ENCODE results near the gene CCNE1.
"Not testable (repeated sequence)": the region's sequence is repeated elsewhere in the genome, so short reads cannot be mapped to it uniquely, and the experiment has no call there.

Gene CCNE1

DNA sequence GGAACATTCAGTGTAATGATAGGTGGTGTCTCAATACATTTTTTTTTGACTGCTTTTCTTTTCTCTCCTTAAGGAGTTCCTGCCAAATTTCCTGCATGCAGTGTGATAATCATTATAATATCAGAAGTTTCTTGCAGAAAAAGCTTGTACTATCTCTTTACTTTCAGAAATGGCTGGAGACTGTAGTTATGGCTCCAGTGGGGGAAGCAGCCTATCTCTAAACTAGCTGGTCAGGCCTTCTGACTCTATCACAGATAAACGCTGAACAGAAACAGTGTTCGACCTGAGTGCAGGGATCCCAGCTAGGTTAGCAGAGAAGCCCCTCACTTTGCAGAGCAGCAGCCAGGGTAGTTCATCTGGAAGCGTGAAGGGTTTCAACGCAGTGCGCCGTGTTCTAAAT lies 1.9 kb downstream of the CCNE1 start:
- Histone ChIP-seq H3K4me3 (ENCODE audit: control insufficient read depth in 1 of 7, extremely low read depth in 1 of 7, insufficient read depth in 4 of 7, low read depth in 2 of 7, low read length in 6 of 7) (no peak overlapping the region), H3K27ac (ENCODE audit: insufficient read depth in 1 of 2, low read depth in 1 of 2, low read length in 2 of 2, poor library complexity in 1 of 2, severe bottlenecking in 2 of 2) (no peak overlapping the region), H3K9me3 (ENCODE audit: control extremely low read depth in 1 of 5, control insufficient read depth in 4 of 5, insufficient read depth in 2 of 5, low read depth in 1 of 5, low read length in 4 of 5) (no peaks in the 10 kb centered on the region), H3K4me1 (ENCODE audit: control extremely low read depth in 1 of 4, control insufficient read depth in 4 of 4, insufficient read depth in 4 of 4, low read length in 3 of 4) (peaks cover 0 to 25% (median 24%) of the 10 kb centered on the region in 4 experiments), H3K27me3 (replicated peaks in 2 of 5; ENCODE audit: control insufficient read depth in 4 of 5, insufficient read depth in 5 of 5, low read length in 4 of 5) (no peaks in the 10 kb centered on the region), H3K36me3 (ENCODE audit: control insufficient read depth in 4 of 4, insufficient read depth in 4 of 4, low read length in 3 of 4) (peaks cover 0 to 18% (median 0%) of the 10 kb centered on the region in 4 experiments)
- WGBS (ENCODE audit: insufficient coverage), result 100% methylated on average over 2 of the region's 6 CpGs
- CTCF ChIA-PET, result interaction anchor here (1.1 to 2.1 kb wide), 6 partner anchors 9 to 74 kb away, joined by 3 to 6 read pairs (median 3); no protein-coding TSS in a partner anchor
- DNase-seq, result no peak
- POLR2A ChIA-PET, result no interaction called here

DNA sequence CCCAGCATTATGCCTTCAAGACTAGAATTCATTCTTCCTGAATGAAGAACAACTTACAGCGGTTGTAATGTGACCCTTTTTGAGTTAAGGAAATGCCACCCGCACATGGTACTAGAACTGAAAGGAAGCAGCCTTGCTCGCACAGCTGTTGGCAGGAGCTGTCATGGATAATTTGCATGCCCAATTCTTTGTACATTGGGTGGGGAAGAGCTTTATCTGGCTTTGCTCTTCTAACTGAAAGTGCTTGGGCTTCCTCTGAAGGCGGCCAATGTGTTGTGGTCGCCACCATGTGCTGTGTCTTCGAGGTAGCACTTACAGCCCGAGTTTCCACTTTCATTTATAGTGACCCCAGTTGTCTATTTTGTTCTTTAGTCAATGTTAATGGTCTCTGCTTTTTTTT lies 3.4 kb downstream of the CCNE1 start:
- Histone ChIP-seq H3K4me3 (ENCODE audit: control insufficient read depth in 1 of 7, extremely low read depth in 1 of 7, insufficient read depth in 4 of 7, low read depth in 2 of 7, low read length in 6 of 7) (peak overlapping the region in 2 of 7 experiments; percentile 12 to 19), H3K27me3 (replicated peaks in 2 of 5; ENCODE audit: control insufficient read depth in 4 of 5, insufficient read depth in 5 of 5, low read length in 4 of 5) (no peaks in the 10 kb centered on the region), H3K36me3 (ENCODE audit: control insufficient read depth in 4 of 4, insufficient read depth in 4 of 4, low read length in 3 of 4) (peaks cover 0 to 24% (median 0%) of the 10 kb centered on the region in 4 experiments), H3K4me1 (ENCODE audit: control extremely low read depth in 1 of 4, control insufficient read depth in 4 of 4, insufficient read depth in 4 of 4, low read length in 3 of 4) (peaks cover 0 to 25% (median 24%) of the 10 kb centered on the region in 4 experiments), H3K9me3 (ENCODE audit: control extremely low read depth in 1 of 5, control insufficient read depth in 4 of 5, insufficient read depth in 2 of 5, low read depth in 1 of 5, low read length in 4 of 5) (no peaks in the 10 kb centered on the region), H3K27ac (ENCODE audit: insufficient read depth in 1 of 2, low read depth in 1 of 2, low read length in 2 of 2, poor library complexity in 1 of 2, severe bottlenecking in 2 of 2) (no peak overlapping the region)
- ChIA-PET CTCF (interaction anchor here (0.7 to 2.1 kb wide), 11 partner anchors 15 to 129 kb away, joined by 3 to 6 read pairs (median 3); no protein-coding TSS in a partner anchor), POLR2A (no interaction called here)
- 0% methylated on average over 4 of the region's 7 CpGs for WGBS (ENCODE audit: insufficient coverage)
- DNase-seq, result peak; percentile 74 to 95 (median 90)

DNA sequence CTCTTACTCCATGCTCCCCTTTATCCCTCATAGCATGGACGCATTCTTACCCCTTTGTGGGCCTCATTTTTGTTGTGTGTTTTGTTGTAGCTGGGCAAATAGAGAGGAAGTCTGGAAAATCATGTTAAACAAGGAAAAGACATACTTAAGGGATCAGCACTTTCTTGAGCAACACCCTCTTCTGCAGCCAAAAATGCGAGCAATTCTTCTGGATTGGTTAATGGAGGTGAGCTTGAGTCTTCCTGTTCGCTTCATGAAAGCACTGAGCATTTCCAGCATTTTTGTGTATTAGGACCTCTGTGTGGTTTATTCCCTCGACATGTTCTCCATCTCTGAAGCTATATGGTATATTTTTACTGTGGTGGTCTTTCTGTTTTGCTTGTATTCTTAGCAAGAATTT lies 5.5 kb downstream of the CCNE1 start:
- H3K27me3 ChIP-seq (replicated peaks in 2 of 5; ENCODE audit: control insufficient read depth in 4 of 5, insufficient read depth in 5 of 5, low read length in 4 of 5), result no peaks in the 10 kb centered on the region
- no peak overlapping the region for H3K27ac ChIP-seq (ENCODE audit: insufficient read depth in 1 of 2, low read depth in 1 of 2, low read length in 2 of 2, poor library complexity in 1 of 2, severe bottlenecking in 2 of 2)
- no peaks in the 10 kb centered on the region for H3K9me3 ChIP-seq (ENCODE audit: control extremely low read depth in 1 of 5, control insufficient read depth in 4 of 5, insufficient read depth in 2 of 5, low read depth in 1 of 5, low read length in 4 of 5)
- no peak overlapping the region for H3K4me3 ChIP-seq (ENCODE audit: control insufficient read depth in 1 of 7, extremely low read depth in 1 of 7, insufficient read depth in 4 of 7, low read depth in 2 of 7, low read length in 6 of 7)
- ChIA-PET CTCF (interaction anchor here (1.0 to 1.9 kb wide), 6 partner anchors 12 to 54 kb away, joined by 3 to 10 read pairs (median 4); no protein-coding TSS in a partner anchor), POLR2A (no interaction called here)
- DNase-seq, result no peak
- H3K36me3 ChIP-seq (ENCODE audit: control insufficient read depth in 4 of 4, insufficient read depth in 4 of 4, low read length in 3 of 4), result peaks cover 2 to 37% (median 7%) of the 10 kb centered on the region in 4 experiments
- H3K4me1 ChIP-seq (ENCODE audit: control extremely low read depth in 1 of 4, control insufficient read depth in 4 of 4, insufficient read depth in 4 of 4, low read length in 3 of 4), result peaks cover 0 to 19% (median 16%) of the 10 kb centered on the region in 4 experiments
- WGBS (ENCODE audit: insufficient coverage), result 100% methylated on average over 2 of the region's 4 CpGs

DNA sequence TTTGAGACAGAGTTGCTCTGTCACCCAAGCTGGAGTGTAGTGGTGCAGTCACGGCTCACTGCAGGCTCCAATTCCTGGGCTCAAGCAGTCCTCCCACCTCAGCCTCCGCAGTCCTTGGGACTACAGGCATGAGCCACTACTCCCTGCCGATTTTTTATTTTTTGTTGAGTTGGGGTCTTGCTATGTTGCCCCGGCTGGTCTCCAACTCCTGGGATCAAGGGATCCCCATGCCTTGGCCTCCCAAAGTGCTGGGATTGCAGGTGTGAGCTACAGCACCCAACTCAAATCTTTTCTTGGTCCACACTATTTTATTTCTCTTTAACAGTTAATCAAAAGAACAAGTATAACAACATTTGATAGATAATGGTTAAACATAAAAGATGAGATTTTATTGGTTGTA lies 7.5 kb downstream of the CCNE1 start:
- WGBS (ENCODE audit: insufficient coverage), result 100% methylated on average over 2 of the region's 4 CpGs
- Histone ChIP-seq H3K36me3 (ENCODE audit: control insufficient read depth in 4 of 4, insufficient read depth in 4 of 4, low read length in 3 of 4) (peaks cover 2 to 38% (median 14%) of the 10 kb centered on the region in 4 experiments), H3K4me1 (ENCODE audit: control extremely low read depth in 1 of 4, control insufficient read depth in 4 of 4, insufficient read depth in 4 of 4, low read length in 3 of 4) (peaks cover 0 to 12% (median 9%) of the 10 kb centered on the region in 4 experiments), H3K4me3 (ENCODE audit: control insufficient read depth in 1 of 7, extremely low read depth in 1 of 7, insufficient read depth in 4 of 7, low read depth in 2 of 7, low read length in 6 of 7) (no peak overlapping the region), H3K27me3 (replicated peaks in 2 of 5; ENCODE audit: control insufficient read depth in 4 of 5, insufficient read depth in 5 of 5, low read length in 4 of 5) (no peaks in the 10 kb centered on the region), H3K27ac (ENCODE audit: insufficient read depth in 1 of 2, low read depth in 1 of 2, low read length in 2 of 2, poor library complexity in 1 of 2, severe bottlenecking in 2 of 2) (no peak overlapping the region), H3K9me3 (ENCODE audit: control extremely low read depth in 1 of 5, control insufficient read depth in 4 of 5, insufficient read depth in 2 of 5, low read depth in 1 of 5, low read length in 4 of 5) (no peaks in the 10 kb centered on the region)
- ChIA-PET POLR2A (interaction anchor here (0.7 kb wide), 1 partner anchor 34 kb away, joined by 3 read pairs; no protein-coding TSS in a partner anchor), CTCF (interaction anchor here (0.8 to 1.9 kb wide), 2 partner anchors 24 to 38 kb away, joined by 3 to 6 read pairs; no protein-coding TSS in a partner anchor)
- no peak for DNase-seq

DNA sequence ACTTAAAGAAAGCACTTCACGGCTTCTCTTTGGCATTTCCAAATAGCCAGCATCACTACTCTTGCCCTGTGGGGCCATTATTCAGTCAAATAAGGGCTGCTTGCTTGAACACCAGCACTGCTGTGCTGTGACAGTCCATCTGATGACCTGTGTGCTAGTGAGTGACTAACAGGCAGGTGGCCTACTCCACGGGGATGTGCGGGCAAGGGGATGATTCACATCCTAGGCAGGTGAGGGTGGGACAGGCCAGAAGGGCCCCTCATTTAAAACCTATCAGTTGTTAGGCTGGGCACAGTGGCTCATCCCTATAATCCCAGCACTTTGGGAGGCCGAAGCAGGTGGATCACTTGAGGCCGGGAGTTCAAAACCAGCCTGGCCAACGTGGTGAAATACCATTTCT lies 8.2 kb downstream of the CCNE1 start:
- DNase-seq, result no peak
- Histone ChIP-seq H3K4me3 (ENCODE audit: control insufficient read depth in 1 of 7, extremely low read depth in 1 of 7, insufficient read depth in 4 of 7, low read depth in 2 of 7, low read length in 6 of 7) (no peak overlapping the region), H3K4me1 (ENCODE audit: control extremely low read depth in 1 of 4, control insufficient read depth in 4 of 4, insufficient read depth in 4 of 4, low read length in 3 of 4) (peaks cover 0 to 9% (median 7%) of the 10 kb centered on the region in 4 experiments), H3K9me3 (ENCODE audit: control extremely low read depth in 1 of 5, control insufficient read depth in 4 of 5, insufficient read depth in 2 of 5, low read depth in 1 of 5, low read length in 4 of 5) (no peaks in the 10 kb centered on the region), H3K36me3 (ENCODE audit: control insufficient read depth in 4 of 4, insufficient read depth in 4 of 4, low read length in 3 of 4) (peaks cover 2 to 39% (median 14%) of the 10 kb centered on the region in 4 experiments), H3K27me3 (replicated peaks in 2 of 5; ENCODE audit: control insufficient read depth in 4 of 5, insufficient read depth in 5 of 5, low read length in 4 of 5) (no peaks in the 10 kb centered on the region), H3K27ac (ENCODE audit: insufficient read depth in 1 of 2, low read depth in 1 of 2, low read length in 2 of 2, poor library complexity in 1 of 2, severe bottlenecking in 2 of 2) (no peak overlapping the region)
- WGBS (ENCODE audit: insufficient coverage), result 98% methylated on average over 6 of the region's 6 CpGs
- ChIA-PET CTCF (interaction anchor here (0.6 kb wide), 1 partner anchor 47 kb away, joined by 3 read pairs; no protein-coding TSS in a partner anchor), POLR2A (no interaction called here)

DNA sequence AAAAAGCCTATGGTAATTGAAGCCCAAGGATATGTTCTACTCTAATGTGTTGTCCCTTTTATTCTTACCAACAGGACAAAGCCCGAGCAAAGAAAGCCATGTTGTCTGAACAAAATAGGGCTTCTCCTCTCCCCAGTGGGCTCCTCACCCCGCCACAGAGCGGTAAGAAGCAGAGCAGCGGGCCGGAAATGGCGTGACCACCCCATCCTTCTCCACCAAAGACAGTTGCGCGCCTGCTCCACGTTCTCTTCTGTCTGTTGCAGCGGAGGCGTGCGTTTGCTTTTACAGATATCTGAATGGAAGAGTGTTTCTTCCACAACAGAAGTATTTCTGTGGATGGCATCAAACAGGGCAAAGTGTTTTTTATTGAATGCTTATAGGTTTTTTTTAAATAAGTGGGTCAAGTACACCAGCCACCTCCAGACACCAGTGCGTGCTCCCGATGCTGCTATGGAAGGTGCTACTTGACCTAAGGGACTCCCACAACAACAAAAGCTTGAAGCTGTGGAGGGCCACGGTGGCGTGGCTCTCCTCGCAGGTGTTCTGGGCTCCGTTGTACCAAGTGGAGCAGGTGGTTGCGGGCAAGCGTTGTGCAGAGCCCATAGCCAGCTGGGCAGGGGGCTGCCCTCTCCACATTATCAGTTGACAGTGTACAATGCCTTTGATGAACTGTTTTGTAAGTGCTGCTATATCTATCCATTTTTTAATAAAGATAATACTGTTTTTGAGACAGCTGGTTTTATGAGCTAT lies 12.0 kb downstream of the CCNE1 start:
- WGBS (ENCODE audit: insufficient coverage), result 92% methylated on average over 16 of the region's 20 CpGs
- Histone ChIP-seq H3K9me3 (ENCODE audit: control extremely low read depth in 1 of 5, control insufficient read depth in 4 of 5, insufficient read depth in 2 of 5, low read depth in 1 of 5, low read length in 4 of 5) (no peaks in the 10 kb centered on the region), H3K36me3 (ENCODE audit: control insufficient read depth in 4 of 4, insufficient read depth in 4 of 4, low read length in 3 of 4) (peaks cover 2 to 32% (median 14%) of the 10 kb centered on the region in 4 experiments), H3K4me1 (ENCODE audit: control extremely low read depth in 1 of 4, control insufficient read depth in 4 of 4, insufficient read depth in 4 of 4, low read length in 3 of 4) (no peaks in the 10 kb centered on the region), H3K27ac (ENCODE audit: insufficient read depth in 1 of 2, low read depth in 1 of 2, low read length in 2 of 2, poor library complexity in 1 of 2, severe bottlenecking in 2 of 2) (no peak overlapping the region), H3K4me3 (ENCODE audit: control insufficient read depth in 1 of 7, extremely low read depth in 1 of 7, insufficient read depth in 4 of 7, low read depth in 2 of 7, low read length in 6 of 7) (no peak overlapping the region), H3K27me3 (replicated peaks in 2 of 5; ENCODE audit: control insufficient read depth in 4 of 5, insufficient read depth in 5 of 5, low read length in 4 of 5) (no peaks in the 10 kb centered on the region)
- CTCF ChIA-PET, result interaction anchor here (1.4 kb wide), 1 partner anchor 10 kb away, joined by 3 read pairs; no protein-coding TSS in a partner anchor
- POLR2A ChIA-PET, result no interaction called here
- DNase-seq, result no peak

DNA sequence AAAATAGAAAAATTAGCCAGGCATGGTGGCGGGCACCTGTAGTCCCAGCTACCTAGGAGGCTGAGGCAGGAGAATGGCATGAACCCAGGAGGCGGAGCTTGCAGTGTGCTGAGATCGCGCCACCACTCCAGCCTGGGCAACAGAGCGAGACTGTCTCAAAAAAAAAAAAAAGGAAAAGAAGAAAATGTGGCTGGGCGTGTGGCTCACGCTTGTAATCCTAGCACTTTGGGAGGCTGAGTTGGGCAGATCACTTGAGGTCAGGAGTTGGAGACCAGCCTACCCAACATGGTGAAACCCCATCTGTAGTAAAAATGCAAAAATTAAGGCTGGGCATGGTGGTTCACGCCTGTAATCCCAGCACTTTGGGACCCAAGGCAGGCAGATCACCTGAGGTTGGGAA lies 13.5 kb downstream of the CCNE1 start:
- H3K27me3 ChIP-seq (replicated peaks in 2 of 5; ENCODE audit: control insufficient read depth in 4 of 5, insufficient read depth in 5 of 5, low read length in 4 of 5); H3K4me1 ChIP-seq (ENCODE audit: control extremely low read depth in 1 of 4, control insufficient read depth in 4 of 4, insufficient read depth in 4 of 4, low read length in 3 of 4); DNase-seq; CTCF ChIA-PET; H3K27ac ChIP-seq (ENCODE audit: insufficient read depth in 1 of 2, low read depth in 1 of 2, low read length in 2 of 2, poor library complexity in 1 of 2, severe bottlenecking in 2 of 2); H3K4me3 ChIP-seq (ENCODE audit: control insufficient read depth in 1 of 7, extremely low read depth in 1 of 7, insufficient read depth in 4 of 7, low read depth in 2 of 7, low read length in 6 of 7); POLR2A ChIA-PET; H3K9me3 ChIP-seq (ENCODE audit: control extremely low read depth in 1 of 5, control insufficient read depth in 4 of 5, insufficient read depth in 2 of 5, low read depth in 1 of 5, low read length in 4 of 5): not testable (repeated sequence)
- H3K36me3 ChIP-seq (ENCODE audit: control insufficient read depth in 4 of 4, insufficient read depth in 4 of 4, low read length in 3 of 4), result peaks cover 2 to 26% (median 14%) of the 10 kb centered on the region in 4 experiments
- 96% methylated on average over 3 of the region's 8 CpGs for WGBS (ENCODE audit: insufficient coverage)

Measured in common myeloid progenitor, CD34-positive (primary cell).